Measurements from ENCODE around the gene RIN2. TPM values are rescaled to one million over a fixed set of nuclear protein-coding genes. Genes with fewer than 3 reads are reported as not detected.
"Not testable (repeated sequence)": the region's sequence is repeated elsewhere in the genome, so short reads cannot be mapped to it uniquely, and the experiment has no call there.

The RIN2 gene
- total and polyA plus RNA-seq, 7 experiments from 2014 or later: 0.57 to 20.8 (median 1.3) TPM; not detected in 3

- peaks cover 0 to 16% (median 0%) of the 10 kb centered on the region in 5 donors for H3K27me3 Mint-ChIP-seq
- Histone ChIP-seq H3K9me3 (ENCODE audit: control insufficient read depth in 2 of 3, low read length in 3 of 3) (no peaks in the 10 kb centered on the region), H3K27ac (ENCODE audit: low read depth, low read length) (no peak overlapping the region), H3K4me3 (ENCODE audit: low read length) (no peak overlapping the region), H3K4me1 (ENCODE audit: control insufficient read depth in 2 of 2, insufficient read depth in 2 of 2, low read length in 2 of 2) (no peaks in the 10 kb centered on the region), H3K36me3 (ENCODE audit: control insufficient read depth in 2 of 3, insufficient read depth in 3 of 3, low read length in 3 of 3) (no peaks in the 10 kb centered on the region), H3K27me3 (ENCODE audit: control insufficient read depth in 2 of 2, insufficient read depth in 2 of 2, low read length in 2 of 2) (no peaks in the 10 kb centered on the region)
- H3K9me3 Mint-ChIP-seq: peaks cover 0 to 8% (median 0%) of the 10 kb centered on the region in 11 donors
- H3K4me3 Mint-ChIP-seq: no peak overlapping the region
- H3K27ac Mint-ChIP-seq: no peak overlapping the region
- POLR2A ChIA-PET: no interaction called here
- DNase-seq: no peak
- no peaks in the 10 kb centered on the region for H3K4me1 Mint-ChIP-seq
- intact Hi-C loops (cut with micrococcal nuclease): no loop called here
- CTCF ChIA-PET: no interaction called here
- no peaks in the 10 kb centered on the region for H3K36me3 Mint-ChIP-seq
- no peak for ATAC-seq
These were observed 44.6 kb downstream of the RIN2 start for GRCh38 chr20:19802492-19803158.

GRCh38 chr20:19806276-19806675 is 48.2 kb downstream of the RIN2 start:
- H3K27ac ChIP-seq (ENCODE audit: low read depth, low read length); CTCF ChIA-PET; H3K4me1 Mint-ChIP-seq; H3K9me3 ChIP-seq (ENCODE audit: control insufficient read depth in 2 of 3, low read length in 3 of 3); ATAC-seq; H3K27me3 ChIP-seq (ENCODE audit: control insufficient read depth in 2 of 2, insufficient read depth in 2 of 2, low read length in 2 of 2); DNase-seq; H3K4me3 ChIP-seq (ENCODE audit: low read length); H3K4me1 ChIP-seq (ENCODE audit: control insufficient read depth in 2 of 2, insufficient read depth in 2 of 2, low read length in 2 of 2); H3K36me3 Mint-ChIP-seq; POLR2A ChIA-PET; H3K9me3 Mint-ChIP-seq; H3K36me3 ChIP-seq (ENCODE audit: control insufficient read depth in 2 of 3, insufficient read depth in 3 of 3, low read length in 3 of 3); H3K4me3 Mint-ChIP-seq; H3K27ac Mint-ChIP-seq; intact Hi-C loops (cut with micrococcal nuclease): not testable (repeated sequence)
- peaks cover 0 to 24% (median 5%) of the 10 kb centered on the region in 5 donors for H3K27me3 Mint-ChIP-seq

GRCh38 chr20:19806806-19807190 is 48.7 kb downstream of the RIN2 start:
- POLR2A ChIA-PET: no interaction called here
- H3K9me3 Mint-ChIP-seq: peaks cover 0 to 8% (median 0%) of the 10 kb centered on the region in 11 donors
- CTCF ChIA-PET: no interaction called here
- Histone ChIP-seq H3K4me1 (ENCODE audit: control insufficient read depth in 2 of 2, insufficient read depth in 2 of 2, low read length in 2 of 2) (no peaks in the 10 kb centered on the region), H3K27ac (ENCODE audit: low read depth, low read length) (no peak overlapping the region), H3K36me3 (ENCODE audit: control insufficient read depth in 2 of 3, insufficient read depth in 3 of 3, low read length in 3 of 3) (no peaks in the 10 kb centered on the region), H3K9me3 (ENCODE audit: control insufficient read depth in 2 of 3, low read length in 3 of 3) (no peaks in the 10 kb centered on the region), H3K4me3 (ENCODE audit: low read length) (no peak overlapping the region), H3K27me3 (ENCODE audit: control insufficient read depth in 2 of 2, insufficient read depth in 2 of 2, low read length in 2 of 2) (no peaks in the 10 kb centered on the region)
- no peaks in the 10 kb centered on the region for H3K4me1 Mint-ChIP-seq
- H3K27ac Mint-ChIP-seq: no peak overlapping the region
- no peaks in the 10 kb centered on the region for H3K36me3 Mint-ChIP-seq
- ATAC-seq (no peak), DNase-seq (no peak)
- intact Hi-C loops (cut with micrococcal nuclease): no loop called here
- H3K27me3 Mint-ChIP-seq: peaks cover 0 to 21% (median 6%) of the 10 kb centered on the region in 5 donors
- H3K4me3 Mint-ChIP-seq: no peak overlapping the region

- H3K9me3 ChIP-seq (ENCODE audit: control insufficient read depth in 2 of 3, low read length in 3 of 3): no peaks in the 10 kb centered on the region
- ChIA-PET POLR2A (no interaction called here), CTCF (no interaction called here)
- Mint-ChIP-seq H3K36me3 (no peaks in the 10 kb centered on the region), H3K27me3 (peaks cover 0 to 17% (median 6%) of the 10 kb centered on the region in 5 donors), H3K9me3 (peaks cover 0 to 8% (median 0%) of the 10 kb centered on the region in 11 donors), H3K27ac (no peak overlapping the region), H3K4me3 (no peak overlapping the region), H3K4me1 (no peaks in the 10 kb centered on the region)
- H3K4me1 ChIP-seq (ENCODE audit: control insufficient read depth in 2 of 2, insufficient read depth in 2 of 2, low read length in 2 of 2): no peaks in the 10 kb centered on the region
- H3K36me3 ChIP-seq (ENCODE audit: control insufficient read depth in 2 of 3, insufficient read depth in 3 of 3, low read length in 3 of 3): no peaks in the 10 kb centered on the region
- no peak overlapping the region for H3K27ac ChIP-seq (ENCODE audit: low read depth, low read length)
- DNase-seq: no peak
- intact Hi-C loops (cut with micrococcal nuclease): no loop called here
- no peak for ATAC-seq
- H3K4me3 ChIP-seq (ENCODE audit: low read length): no peak overlapping the region
- H3K27me3 ChIP-seq (ENCODE audit: control insufficient read depth in 2 of 2, insufficient read depth in 2 of 2, low read length in 2 of 2): no peaks in the 10 kb centered on the region
These were observed 49.3 kb downstream of the RIN2 start for GRCh38 chr20:19807191-19807945.

Measured in naive thymus-derived CD4-positive, alpha-beta T cell (primary cell).